Measurements from ENCODE around the gene MLH3.
A peak's percentile ranks its signal among the peaks of the same experiment; 100 is the strongest.
"Not testable (repeated sequence)": the region's sequence is repeated elsewhere in the genome, so short reads cannot be mapped to it uniquely, and the experiment has no call there.

Gene MLH3

DNA sequence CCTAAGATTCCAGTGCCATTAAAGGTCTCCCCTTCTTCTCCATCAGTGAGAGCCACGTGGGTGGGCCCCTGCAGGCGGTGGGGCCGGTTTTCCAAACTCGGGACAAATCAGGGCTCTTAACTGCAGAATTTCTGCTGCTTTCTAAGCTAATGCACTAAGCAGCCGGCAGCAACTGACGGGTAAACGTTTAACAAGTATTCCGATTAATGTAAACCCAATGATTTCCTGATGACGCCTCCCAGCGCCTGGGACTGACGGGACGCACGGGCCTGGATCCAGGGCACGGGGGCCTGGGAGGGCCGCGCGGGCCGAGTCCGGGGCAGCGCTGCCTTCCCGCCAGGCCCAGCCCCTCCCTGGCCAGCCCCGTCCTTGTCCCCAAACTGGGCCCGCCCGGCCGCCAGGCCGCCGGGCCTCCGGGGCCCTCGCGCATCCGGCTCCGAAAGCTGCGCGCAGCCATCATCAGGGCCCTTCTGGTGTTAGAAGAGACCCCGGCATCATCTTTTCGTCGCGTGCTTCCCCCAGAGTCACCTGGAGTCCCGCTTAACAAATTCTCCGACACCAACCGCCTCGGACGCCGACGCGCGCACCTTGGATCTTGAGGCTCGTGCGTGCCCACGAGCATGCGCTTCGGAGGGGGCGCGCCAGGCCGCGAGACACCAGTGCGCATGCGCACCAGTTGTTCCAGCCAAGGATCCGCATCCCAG lies at the start of gene MLH3:
Gene MLH3, minus strand, starts transcription at position 616 of the 704 bp plus-strand sequence. CDS start 1,812 bp downstream, outside the sequence.
- peak; percentile 83 for DNase-seq

DNA sequence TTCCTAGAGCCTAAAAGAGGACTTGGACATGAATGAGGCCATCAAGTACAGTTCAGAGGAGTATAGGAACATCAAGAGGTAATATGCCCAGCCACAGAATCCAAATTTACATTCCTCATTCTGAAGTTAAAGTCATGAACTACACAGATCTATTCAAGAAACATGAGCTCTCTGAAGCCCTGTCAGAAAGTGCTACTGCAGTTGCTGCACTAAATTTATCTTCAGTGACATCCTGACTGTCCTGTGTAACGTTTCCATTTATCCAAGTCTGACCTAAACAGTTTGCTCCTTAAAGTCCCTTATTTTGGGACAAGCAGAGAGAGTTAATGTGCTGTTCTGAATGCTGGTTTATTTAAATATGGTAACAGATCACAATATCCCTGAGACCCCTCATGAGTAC lies 47.4 kb upstream of the MLH3 start:
- DNase-seq: no peak

- no peak for DNase-seq
Measured at GRCh38 chr14:75098212-75098611, 46.9 kb upstream of the MLH3 start.

DNA sequence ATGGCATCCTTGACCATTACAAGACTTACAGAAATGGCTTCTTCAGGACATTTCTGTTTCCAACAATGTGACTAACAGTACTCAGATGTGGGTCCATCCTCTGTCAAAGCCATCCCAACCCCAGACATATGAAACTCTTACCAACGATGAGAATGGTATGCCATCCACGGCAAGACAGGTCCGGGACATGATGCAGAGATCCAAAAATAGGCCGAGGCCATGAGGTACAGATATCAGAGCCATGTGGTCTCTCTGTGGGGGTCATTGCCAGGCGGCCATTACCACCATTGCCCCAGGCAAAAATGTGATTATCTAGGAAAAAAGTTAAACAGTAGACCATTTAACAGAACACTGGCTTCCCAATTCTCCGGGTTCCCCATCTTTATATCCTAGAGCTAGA lies 45.7 kb upstream of the MLH3 start:
- no peak for DNase-seq

DNA sequence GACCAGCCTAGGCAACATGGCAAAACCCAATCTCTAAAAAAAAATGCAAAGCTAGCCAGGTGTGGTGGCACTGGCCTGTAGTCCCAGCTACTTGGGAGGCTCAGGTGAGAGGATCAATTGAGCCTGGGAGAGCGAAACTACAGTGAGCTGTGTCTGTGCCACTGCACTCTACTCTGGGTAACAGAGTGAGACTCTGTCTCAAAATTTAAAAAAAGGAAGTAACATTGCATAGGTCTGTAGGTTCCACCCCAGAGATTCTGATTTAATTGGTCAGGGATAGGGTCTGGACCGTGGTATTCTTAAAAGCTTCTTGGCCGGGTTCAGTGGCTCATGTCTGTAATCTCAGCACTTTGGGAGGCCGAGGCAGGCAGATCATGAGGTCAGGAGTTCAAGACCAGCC lies 44.4 kb upstream of the MLH3 start:
- DNase-seq: no peak

- DNase-seq: no peak
Measured at GRCh38 chr14:75094896-75095295, 43.6 kb upstream of the MLH3 start.

DNA sequence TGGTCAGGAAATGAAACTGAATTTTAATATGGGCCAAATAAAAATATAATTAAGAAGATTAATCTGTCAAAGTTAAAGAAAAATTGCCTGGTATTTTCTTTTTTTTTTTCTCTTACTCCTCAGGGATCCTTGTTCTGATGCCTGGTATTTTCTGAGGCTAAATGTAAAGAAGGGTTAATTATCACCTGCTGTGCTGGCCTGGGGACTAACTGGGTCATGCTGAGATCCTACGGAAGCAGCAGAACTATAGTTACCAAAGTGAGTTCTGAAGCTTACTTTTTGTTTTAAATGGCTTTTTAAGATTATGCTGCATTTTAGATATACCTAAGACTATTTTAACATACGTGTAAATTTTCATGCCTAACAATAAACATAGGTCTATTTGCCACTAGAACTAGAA lies 41.4 kb upstream of the MLH3 start:
- no peak for DNase-seq

DNA sequence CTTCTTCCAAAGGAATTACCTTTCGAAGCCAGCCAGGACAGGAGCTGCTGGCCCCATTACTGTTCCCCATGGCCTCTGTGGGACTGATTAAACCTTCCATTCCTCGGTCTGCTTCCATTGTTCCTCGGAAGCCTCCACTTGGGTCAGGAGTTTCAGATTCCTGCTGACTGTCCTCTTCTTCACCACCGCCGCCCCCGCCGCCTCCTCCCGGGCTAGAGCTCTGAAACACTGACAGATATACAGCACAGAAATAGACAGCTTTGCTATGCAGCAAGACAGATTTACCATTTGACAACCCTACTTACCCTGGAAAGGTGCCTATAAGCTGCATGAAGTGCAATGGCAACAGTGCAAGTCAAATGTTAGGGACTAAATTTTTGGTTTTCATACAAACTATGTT lies 40.0 kb upstream of the MLH3 start:
- DNase-seq: no peak

- DNase-seq: no peak
Measured at GRCh38 chr14:75090353-75090752, 39.1 kb upstream of the MLH3 start.

DNA sequence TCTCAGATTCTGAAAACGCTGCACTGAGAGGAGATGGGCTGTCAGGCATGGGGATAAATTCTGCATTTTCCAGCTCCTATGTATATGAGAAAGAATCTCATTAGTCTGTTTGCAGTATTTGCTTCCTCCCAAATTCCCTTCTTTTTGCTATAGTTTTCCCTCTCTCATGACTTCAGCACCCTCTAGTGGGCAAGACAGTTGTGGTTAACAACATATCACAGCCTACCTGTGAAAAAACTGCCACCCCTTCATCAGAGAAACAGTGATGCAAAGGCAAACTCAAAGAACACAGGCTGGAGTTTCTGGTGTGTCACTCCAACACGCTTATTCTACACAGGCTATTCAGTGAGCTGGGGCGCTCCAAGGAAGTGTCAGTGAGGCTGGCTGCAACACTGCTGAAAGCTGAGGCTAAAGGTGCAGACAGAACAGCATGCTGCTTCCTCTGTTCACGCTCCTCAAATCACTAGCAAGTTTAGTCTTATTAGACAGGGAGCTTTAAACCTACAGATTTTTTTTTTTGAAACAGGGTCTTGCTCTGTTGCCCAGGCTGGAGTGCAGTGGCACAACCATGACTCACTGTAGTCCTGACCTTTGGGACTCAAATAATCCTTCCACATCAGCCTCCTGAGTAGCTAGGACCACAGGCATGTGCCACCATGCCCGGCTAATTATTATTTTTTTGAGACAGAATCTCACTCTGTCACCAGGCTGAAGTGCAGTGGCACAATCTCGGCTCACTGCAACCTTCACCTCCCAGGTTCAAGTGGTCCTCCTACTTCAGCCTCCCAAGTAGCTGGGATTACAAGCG lies 37.5 kb upstream of the MLH3 start:
- peak; percentile 39 for DNase-seq

DNA sequence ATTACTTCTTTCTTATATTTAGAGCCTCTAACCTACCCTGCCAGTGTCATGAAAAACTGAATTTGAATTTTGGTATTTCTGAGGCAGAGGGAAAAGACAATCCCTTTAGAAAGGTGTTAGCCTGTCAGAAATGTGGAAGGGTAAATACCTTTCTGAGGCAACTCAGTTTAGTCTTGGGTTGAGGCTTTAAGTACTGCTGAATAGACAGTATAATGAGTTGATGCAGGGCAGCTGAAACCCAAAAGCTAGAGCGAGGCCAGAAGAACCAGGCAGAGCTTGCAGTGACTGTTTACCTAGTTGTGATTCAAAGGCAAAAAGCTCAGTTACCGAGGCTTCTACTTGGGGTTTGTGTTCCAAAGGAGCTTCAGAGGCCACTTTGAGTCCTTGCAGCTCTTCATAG lies 36.9 kb upstream of the MLH3 start:
- no peak for DNase-seq

- DNase-seq: no peak
Measured at GRCh38 chr14:75084513-75084912, 33.2 kb upstream of the MLH3 start.

DNA sequence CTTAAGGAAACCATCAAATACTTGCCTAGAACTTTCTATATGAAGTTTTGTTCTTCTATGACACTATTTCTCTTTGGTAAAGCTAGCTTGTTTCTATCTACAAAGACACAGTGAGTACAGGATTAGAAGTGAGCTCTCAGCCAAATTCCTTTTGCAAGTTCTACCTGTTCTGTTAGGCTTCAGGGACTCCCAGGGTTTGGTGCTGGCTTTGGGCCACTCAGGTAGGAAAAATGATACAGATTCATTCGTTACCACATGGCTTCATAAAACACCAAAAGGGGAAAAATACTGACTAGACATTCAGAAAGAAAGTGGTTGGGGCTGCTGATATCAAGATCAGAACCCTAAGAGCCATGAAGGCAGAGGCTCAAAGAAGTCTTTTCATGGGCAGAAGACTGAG lies 32.0 kb upstream of the MLH3 start:
- no peak for DNase-seq

DNA sequence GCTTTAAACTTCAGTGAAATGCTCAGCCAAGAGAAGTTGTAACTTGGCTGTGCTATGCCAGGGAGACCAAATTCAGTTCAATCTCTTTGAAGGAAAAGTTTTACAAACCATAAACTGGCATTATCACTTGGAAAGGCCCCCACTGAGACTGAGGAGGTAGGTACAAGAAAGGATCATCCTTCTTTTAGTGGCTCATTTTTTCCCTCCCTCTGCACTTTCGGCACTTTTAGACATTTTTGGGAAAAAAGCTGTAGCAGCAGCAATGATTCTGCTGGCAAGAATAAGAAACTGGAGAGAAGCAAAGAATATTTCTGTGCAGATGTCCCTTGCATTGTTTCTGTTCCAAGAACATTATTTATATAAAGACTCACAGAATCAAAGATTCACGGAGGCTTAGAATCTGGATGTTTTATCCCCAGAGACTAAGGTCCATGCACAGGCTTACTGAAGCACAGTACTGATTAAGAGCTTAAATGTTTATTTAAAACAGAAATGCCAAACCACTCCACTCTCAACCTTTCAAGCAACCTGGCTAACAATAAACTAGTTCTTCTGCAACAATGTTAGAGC lies 30.5 kb upstream of the MLH3 start:
- DNase-seq: no peak

DNA sequence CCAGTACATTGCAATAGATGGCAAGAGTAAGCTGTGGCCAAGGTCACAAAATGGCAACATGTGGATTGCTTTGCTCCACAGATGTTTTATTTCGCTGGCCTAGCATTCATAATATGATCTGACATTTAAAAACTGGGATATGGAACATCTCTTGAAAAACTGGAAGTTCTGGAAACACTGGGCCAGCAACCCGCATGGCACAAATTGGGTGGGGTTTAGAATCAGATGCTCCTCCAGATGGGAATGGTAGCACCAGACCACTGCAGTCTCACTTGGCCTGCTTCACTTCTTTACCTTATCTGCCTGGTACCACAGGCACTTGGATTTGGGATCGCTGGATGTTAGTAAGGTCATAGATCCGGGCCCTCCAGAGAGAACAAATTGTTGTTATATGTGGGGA lies 28.3 kb upstream of the MLH3 start:
- no peak for DNase-seq

DNA sequence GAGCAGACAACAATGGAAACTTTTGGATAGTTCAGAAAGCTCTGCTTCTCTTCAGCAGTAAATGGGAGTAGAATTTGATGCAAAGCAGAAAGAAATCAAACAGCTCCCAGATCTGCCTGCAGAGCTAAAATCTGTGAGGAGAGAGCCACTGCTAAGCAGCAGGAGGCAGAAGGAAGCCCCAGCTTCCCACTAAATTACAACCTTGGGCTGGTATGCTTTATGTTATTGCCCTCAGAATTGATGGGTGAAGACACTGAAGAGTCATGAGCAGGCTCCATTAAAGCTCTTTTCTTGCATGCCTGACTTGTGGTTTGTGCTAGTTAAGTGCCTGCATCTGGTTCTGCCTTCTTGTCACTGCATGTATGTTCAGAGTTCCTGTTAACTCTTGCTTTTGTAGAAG lies 26.5 kb upstream of the MLH3 start:
- DNase-seq: no peak

- DNase-seq: no peak
Measured at GRCh38 chr14:75070383-75070782, 19.1 kb upstream of the MLH3 start.

- no peak for DNase-seq
Measured at GRCh38 chr14:75069811-75070145, 18.5 kb upstream of the MLH3 start.

DNA sequence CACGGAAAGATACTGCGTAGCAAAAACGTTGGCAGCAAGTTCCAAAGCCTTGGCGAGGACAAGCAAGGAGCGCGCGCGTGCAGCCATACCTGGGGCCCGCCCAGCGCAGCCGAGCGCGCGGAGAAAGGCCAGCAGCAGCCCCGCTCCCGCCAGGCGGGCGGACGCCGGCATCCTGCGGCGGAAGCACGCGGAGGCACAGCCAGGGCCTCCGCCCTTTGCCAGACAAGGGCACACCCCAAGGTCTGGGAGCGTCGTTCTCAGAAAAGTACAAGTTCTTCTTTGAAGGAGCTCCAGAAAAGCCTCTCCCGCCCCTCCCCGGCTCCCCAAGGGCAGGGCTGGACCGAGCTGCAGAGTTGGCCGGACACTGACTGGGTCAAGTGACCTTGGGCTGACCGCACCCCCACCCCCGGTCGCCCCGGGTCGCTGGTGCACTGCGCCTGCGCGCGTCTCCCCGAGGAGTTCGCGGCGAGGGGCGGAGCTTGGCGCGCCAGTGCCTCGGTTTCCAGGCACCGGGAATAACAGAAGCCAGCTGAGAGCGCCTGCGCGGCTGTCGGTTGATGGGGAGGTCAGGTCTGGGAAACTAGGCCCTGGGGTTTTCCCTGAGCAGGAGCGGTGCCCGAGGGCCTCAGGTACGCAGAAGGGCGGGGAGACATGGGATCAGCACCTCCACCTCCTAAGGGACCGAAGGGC lies 18.0 kb upstream of the MLH3 start, which contains the start of gene ZC2HC1C:
Gene ZC2HC1C, plus strand, starts transcription at position 521 of the 690 bp plus-strand sequence. CDS start 933 bp downstream, outside the sequence.
- DNase-seq: peak; percentile 81

DNA sequence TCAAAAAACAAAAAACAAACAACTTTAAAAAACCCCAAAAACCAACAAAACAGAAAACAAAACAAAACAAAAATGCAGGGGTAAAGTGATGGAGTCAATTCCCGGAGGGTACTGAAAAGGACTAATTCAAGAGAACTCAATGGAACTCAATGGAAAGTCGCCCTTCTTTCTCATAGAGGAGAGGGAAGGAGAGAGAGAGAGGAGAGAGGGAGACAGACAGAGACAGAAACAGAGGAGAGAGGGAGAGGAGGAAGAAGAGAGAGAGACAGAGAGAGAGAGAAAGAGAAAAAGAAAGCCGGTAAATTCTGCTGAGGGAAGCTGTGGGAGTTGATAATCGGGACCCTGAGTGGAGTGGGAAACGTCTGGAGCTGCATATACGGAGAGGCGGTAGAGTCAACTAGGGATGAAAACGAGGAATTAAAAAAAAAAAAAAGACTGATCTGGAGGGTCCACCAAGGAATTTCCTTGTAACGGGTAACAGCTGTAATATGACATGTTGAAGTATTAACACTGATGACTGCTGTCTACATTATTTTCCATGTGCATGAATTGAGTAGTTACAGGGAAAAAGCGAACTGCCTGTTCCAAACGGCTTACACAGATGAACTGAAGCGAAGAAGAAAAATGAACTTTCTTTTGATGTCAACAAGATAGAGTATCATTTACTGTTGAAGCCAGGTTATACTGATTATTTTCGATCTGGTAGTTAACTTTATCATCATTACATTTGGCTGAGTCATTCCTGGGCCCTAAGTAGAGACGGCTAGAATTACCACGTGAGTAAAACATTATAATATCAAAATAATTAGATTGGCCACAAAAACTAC lies 17.2 kb upstream of the MLH3 start:
- DNase-seq: no peak

DNA sequence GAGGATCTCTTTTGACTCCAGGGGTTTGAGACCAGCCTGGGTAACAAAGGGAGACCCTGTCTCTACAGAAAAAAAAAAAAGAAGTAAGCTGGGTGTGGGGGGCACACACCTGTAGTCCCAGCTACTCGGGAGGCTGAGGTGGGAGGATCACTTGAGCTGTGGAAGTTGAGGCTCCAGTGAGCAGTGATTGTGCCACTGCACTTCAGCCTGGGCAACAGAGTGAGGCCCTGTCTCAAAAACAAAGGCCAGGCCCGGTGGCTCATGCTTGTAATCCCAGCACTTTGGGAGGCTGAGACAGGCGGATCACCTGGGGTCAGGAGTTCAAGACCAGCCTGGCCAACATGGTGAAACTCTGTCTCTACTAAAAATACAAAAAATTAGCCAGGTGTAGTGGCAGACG lies 16.5 kb upstream of the MLH3 start:
- not testable (repeated sequence) for DNase-seq

GRCh38 chr14:75067212-75067611 lies 15.9 kb upstream of the MLH3 start:
- no peak for DNase-seq

DNA sequence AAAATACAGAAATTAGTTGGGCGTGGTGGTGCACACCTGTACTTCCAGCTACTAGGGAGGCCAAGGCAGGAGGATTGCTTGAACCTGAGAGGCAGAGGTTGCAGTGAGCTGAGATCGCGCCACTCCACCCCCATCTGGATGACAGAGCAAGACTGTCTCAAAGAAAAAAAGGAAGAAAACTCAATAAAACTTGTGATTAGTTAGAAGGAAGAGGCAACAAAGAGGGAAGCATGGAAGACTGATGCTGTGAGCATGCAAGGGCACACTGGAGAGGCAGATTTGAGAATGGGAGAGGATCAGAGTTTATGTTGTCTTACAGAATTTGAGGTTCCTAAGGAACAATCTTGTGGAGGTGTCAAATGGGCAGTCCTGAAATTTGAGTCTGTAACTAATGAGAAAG lies 15.4 kb upstream of the MLH3 start:
- no peak for DNase-seq
